T-helper 9 cell (primary cell): ENCODE measurements around the gene RCAN3.
"Not testable (repeated sequence)": the region's sequence is repeated elsewhere in the genome, so short reads cannot be mapped to it uniquely, and the experiment has no call there.

Experiments used
- DNase-seq: peaks from one replicate; pipeline ENCODE4 v3.0.0-alpha.2; 2020

The RCAN3 gene

DNA sequence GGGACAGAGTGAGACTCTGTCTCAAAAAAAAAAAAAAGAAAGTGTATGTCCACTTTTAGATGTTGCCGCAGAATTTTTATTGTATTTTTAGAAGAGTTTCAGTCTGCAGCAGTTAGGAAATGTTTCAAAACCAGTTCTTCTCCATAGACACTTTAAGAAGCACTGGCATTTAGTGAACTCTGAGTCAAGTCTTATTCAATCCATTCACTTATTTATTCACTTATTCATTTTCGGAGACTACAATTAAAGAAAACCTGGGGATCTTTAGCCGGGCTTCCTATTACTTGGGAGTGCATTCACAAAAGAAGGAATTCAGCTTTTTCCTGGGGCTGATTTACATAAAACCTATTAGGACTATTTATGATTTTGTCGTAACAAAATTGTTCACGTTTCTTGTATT is 12.3 kb downstream of the RCAN3 start:
- DNase-seq, result no peak

DNA sequence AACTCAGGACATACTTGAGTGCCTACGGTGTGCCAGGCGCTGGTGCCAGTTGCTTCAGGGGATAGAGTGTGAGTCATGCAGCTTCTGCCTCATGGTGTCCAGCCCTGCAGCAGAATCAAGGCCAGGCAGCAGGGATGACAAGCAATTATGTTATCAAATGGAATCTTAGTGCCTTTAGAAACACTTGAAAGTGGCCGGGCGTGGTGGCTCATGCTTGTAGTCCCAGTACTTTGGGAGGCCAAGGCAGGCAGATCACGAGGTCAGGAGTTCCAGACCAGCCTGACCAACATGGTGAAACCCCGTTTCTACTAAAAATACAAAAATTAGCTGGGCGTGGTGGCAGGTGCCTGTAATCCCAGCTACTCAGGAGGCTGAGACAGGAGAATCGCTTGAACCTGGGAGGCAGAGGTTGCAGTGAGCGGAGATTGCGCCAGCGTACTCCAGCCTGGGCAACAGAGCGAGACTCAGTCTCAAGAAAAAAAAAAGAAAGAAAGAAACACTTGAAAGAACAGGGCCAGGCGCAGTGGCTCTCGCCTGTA is 13.1 kb downstream of the RCAN3 start:
- DNase-seq, result not testable (repeated sequence)

DNA sequence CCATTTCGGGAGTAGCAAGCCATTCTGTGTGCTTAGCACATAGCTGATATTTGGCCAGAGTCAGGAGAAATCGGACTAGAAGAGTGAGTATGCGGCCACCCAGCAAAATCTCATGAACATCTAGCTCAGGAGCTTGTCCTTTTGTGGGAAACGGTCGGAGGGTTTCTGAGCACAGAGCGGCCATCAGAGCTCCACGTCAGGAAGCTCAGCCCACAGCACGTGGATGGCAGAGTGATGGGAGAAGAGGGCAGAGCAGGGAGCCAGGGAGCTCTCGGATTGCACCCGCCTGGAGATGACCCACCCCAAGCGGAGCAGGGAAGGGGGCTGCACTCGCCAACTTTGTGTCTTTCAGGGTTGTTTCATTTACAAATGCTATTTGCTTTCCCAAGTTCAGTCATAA is 13.9 kb downstream of the RCAN3 start:
- no peak for DNase-seq

GRCh38 chr1:24517898-24518297 is 15.3 kb downstream of the RCAN3 start:
- no peak for DNase-seq

DNA sequence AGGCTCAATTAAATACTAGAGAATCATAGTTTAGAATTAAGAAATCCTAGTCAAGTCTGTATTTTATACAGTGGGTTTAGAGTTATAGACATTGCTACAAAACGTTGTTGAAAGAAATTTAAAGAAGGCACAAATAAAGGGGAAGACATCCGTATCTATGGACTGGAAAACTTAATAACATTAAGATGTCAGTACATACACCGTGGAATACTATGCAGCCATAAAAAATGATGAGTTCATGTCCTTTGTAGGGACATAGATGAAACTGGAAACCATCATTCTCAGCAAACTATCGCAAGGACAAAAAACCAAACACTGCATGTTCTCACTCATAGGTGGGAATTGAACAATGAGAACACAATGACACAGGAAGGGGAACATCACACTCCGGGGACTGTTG is 17.6 kb downstream of the RCAN3 start:
- DNase-seq, result not testable (repeated sequence)

DNA sequence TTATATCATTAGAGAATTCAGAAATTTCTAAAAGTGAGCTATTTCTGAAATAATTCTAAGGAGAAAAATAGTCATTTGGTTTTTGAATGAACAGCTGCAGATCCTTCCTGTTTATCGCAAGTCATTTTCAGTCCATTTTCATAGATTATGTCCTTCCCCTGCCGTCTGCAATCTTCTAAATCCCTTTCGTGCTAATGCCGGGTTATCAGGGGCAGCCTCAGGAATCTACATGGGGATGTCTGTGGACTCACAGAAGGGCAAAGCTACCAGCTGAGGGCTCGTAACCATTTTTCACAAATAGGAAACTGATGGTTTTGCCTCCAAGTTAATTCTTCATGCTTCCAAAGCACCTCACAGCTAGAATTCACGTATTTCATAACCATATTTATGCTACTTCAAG is 23.0 kb downstream of the RCAN3 start:
- no peak for DNase-seq

- no peak for DNase-seq
Measured at GRCh38 chr1:24526045-24526444, 23.4 kb downstream of the RCAN3 start.

DNA sequence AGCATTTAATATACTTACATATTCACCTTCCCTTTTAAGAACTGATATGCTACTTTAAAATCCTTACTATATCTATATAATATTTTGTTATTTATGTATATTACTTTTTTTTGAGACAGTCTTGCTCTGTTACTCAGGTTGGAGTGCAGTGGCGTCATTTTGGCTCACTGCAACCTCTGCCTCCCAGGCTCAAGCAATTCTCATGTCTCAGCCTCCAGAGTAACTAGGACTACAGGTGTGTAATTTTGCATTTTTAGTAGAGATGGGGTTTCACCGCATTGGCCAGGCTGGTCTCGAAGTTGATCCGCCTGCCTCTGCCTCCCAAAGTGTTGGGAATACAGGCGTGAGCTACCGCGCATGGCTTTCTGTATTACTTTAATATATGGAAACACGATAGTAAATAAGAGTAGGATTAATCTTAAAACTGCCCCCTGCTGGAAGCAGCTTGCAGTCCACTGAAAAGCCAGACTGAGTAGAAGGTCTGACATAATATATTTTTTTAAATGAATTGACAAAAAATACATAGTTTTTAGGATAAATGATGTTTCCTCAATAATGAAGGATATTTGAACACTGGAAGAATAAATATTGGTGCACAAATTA is 24.4 kb downstream of the RCAN3 start:
- DNase-seq, result peak; percentile 26

GRCh38 chr1:24528744-24529143 is 26.1 kb downstream of the RCAN3 start:
- no peak for DNase-seq

GRCh38 chr1:24529292-24529691 is 26.7 kb downstream of the RCAN3 start:
- DNase-seq, result not testable (repeated sequence)

- peak; percentile 66 for DNase-seq
Measured at GRCh38 chr1:24535021-24535424, 32.4 kb downstream of the RCAN3 start.

DNA sequence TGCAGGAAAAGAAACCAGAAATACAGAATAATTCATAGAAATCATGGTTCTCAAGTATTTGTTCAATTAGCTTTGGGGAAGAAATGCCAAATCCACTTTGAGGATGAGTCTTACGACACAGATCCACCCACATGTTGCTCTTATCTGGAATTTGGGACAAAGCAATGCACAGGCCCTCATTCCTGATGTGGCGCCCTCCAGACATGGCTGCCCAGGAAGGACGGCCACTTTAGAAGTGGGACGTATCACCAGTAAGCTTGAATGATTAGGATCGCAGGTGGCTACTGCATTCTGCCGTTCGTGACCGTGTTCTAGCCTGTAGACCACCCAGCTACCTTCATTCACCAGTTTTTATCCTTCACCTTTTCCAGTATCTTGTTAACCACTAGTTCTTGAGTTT is 33.1 kb downstream of the RCAN3 start:
- no peak for DNase-seq

GRCh38 chr1:24536391-24536840 is 33.8 kb downstream of the RCAN3 start:
- peak; percentile 62 for DNase-seq

- no peak for DNase-seq
Measured at GRCh38 chr1:24540051-24540905, 37.6 kb downstream of the RCAN3 start.

DNA sequence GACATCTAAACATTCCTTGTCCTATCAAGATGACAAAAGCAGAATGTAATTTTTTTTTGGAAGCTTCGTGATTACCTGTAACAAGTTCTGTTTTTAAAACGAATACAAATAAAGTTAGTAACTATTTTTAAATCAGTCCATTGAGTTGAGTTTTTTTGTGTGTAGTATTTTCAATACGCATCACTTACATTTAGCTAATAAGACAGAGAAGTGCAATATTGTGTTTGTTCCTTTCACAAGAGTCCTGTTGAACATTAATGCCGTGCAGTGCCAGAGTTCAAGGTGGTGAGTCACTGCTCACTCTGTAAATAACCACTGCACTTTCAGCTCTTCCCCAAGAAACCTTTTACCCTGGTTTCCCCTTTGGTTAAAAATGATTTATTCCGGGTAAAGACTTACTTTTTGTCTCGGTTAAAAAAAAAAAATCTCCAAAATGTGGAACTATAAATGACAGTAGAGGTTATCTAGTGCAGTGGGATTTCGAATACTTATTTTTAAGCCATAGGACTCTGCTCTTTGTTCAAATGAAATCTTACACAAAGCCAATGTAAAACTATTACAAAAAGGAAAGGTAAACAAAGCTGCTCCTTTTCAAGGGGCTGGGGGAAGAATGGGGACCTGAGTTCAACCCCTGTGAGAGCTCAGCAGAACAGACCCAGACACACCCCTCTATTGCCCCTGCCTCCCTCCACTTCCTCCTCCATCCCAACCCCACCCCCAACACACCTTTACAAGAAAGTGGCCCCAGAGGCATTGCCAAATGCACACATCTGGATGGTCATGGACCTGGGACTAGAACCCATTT is 38.5 kb downstream of the RCAN3 start:
- no peak for DNase-seq

GRCh38 chr1:24541711-24542346 is 39.2 kb downstream of the RCAN3 start:
- no peak for DNase-seq

GRCh38 chr1:24544239-24544638 is 41.6 kb downstream of the RCAN3 start:
- DNase-seq, result no peak

- DNase-seq, result no peak
Measured at GRCh38 chr1:24545662-24546061, 43.0 kb downstream of the RCAN3 start.

DNA sequence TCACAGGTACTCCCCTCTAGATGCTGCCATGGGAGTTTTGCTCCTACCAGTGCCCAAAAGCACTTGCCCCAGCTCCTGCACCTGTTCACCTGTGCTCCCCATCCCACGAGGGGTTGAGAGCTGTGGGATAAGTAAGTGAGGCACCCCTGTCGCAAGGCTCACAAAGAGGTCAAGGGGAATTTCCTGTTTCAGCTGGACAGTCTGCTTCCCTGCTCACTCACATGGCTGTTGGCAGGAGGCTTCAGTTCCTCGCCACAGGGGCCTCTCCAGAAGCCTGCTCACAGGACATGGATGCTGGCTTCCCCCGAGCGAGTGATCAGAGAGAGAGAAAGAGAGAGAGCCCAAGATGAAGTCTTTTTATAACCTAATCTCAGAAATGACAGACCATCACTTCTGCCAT is 44.6 kb downstream of the RCAN3 start:
- DNase-seq, result no peak

- no peak for DNase-seq
Measured at GRCh38 chr1:24548070-24548469, 45.4 kb downstream of the RCAN3 start.

DNA sequence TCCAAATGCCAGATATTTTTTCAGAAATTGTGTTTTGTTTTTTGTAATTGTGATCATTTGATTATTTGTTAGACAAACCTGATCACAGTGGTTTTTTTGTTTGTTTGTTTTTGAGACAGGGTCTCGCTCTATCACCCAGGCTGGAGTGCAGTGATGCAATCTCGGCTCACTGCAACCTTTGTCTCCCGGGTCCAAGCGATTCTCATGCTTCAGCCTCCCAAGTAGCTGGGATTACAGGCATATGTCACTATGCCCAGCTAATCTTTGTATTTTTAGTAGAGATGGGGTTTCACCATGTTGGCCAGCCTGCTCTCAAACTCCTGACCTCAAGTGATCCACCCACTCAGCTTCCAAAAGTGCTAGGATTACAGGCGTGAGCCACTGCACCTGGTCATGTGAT is 46.6 kb downstream of the RCAN3 start:
- DNase-seq, result not testable (repeated sequence)

- no peak for DNase-seq
Measured at GRCh38 chr1:24551290-24551959, 48.8 kb downstream of the RCAN3 start.
